ENCODE data around the gene PDCD1.
A peak's percentile ranks its signal among the peaks of the same experiment; 100 is the strongest.
"Not testable (repeated sequence)": the region's sequence is repeated elsewhere in the genome, so short reads cannot be mapped to it uniquely, and the experiment has no call there.

Gene PDCD1

GRCh38 chr2:241877989-241878970, 19.6 kb upstream of the PDCD1 start:
- peak; percentile 88 for DNase-seq (ENCODE audit: low spot score)

GRCh38 chr2:241877197-241877685, 18.5 kb upstream of the PDCD1 start:
- DNase-seq (ENCODE audit: low spot score): no peak

GRCh38 chr2:241876528-241877196, 18.0 kb upstream of the PDCD1 start:
- DNase-seq (ENCODE audit: low spot score): no peak

- not testable (repeated sequence) for DNase-seq (ENCODE audit: low spot score)
These were observed 17.2 kb upstream of the PDCD1 start for GRCh38 chr2:241875754-241876527.

GRCh38 chr2:241874277-241874925, 15.7 kb upstream of the PDCD1 start:
- DNase-seq (ENCODE audit: low spot score): no peak

GRCh38 chr2:241873803-241874110, 15.1 kb upstream of the PDCD1 start:
- DNase-seq (ENCODE audit: low spot score): no peak

GRCh38 chr2:241873081-241873802, 14.5 kb upstream of the PDCD1 start:
- DNase-seq (ENCODE audit: low spot score): no peak

- no peak for DNase-seq (ENCODE audit: low spot score)
These were observed 13.6 kb upstream of the PDCD1 start for GRCh38 chr2:241872313-241872642.

- no peak for DNase-seq (ENCODE audit: low spot score)
These were observed 13.0 kb upstream of the PDCD1 start for GRCh38 chr2:241871538-241872312.

GRCh38 chr2:241870611-241871537, 12.2 kb upstream of the PDCD1 start:
- DNase-seq (ENCODE audit: low spot score): no peak

GRCh38 chr2:241870081-241870541, 11.4 kb upstream of the PDCD1 start:
- DNase-seq (ENCODE audit: low spot score): no peak

GRCh38 chr2:241869087-241869961, 10.6 kb upstream of the PDCD1 start, which contains the start of gene RTP5:
Gene RTP5 (plus strand): TSS chr2:241869729. CDS start chr2:241869757, 28 bp downstream.
- DNase-seq (ENCODE audit: low spot score): no peak

GRCh38 chr2:241868661-241869081, 10.0 kb upstream of the PDCD1 start:
- no peak for DNase-seq (ENCODE audit: low spot score)

GRCh38 chr2:241867776-241868420, 9.2 kb upstream of the PDCD1 start:
- DNase-seq (ENCODE audit: low spot score): no peak

- DNase-seq (ENCODE audit: low spot score): no peak
These were observed 8.3 kb upstream of the PDCD1 start for GRCh38 chr2:241866790-241867645.

GRCh38 chr2:241865957-241866789, 7.5 kb upstream of the PDCD1 start:
- DNase-seq (ENCODE audit: low spot score): no peak
